WERI-Rb-1 (cell line): Measurements from ENCODE around the gene IL36A.

Experiments
- DNase-seq: peaks from one replicate; pipeline ENCODE4 v3.0.0-alpha.2; 2020
- H3K27ac ChIP-seq: fragments of 250-450 bp; sonication (Bioruptor Pico); 2 replicates; pipeline ENCODE4 v1.5.1; 2020; ENCODE audit warnings: mild to moderate bottlenecking, moderate library complexity
- H3K27me3 ChIP-seq: fragments of 250-450 bp; sonication (Bioruptor Pico); 2 replicates; pipeline ENCODE4 v1.5.1; 2021; ENCODE audit warnings: mild to moderate bottlenecking, low read depth, moderate library complexity; ENCODE audit not compliant: insufficient read depth, severe bottlenecking
- H3K36me3 ChIP-seq: fragments of 250-450 bp; sonication (Bioruptor Pico); 2 replicates; pipeline ENCODE4 v1.5.1; 2020; ENCODE audit warnings: mild to moderate bottlenecking, moderate library complexity
- H3K4me3 ChIP-seq: 2 replicates; pipeline ENCODE4 v1.5.1; 2011; ENCODE audit warnings: low read depth, mild to moderate bottlenecking, control low read depth, low read length
- H3K9me3 ChIP-seq: fragments of 250-450 bp; sonication (Bioruptor Pico); 2 replicates; pipeline ENCODE4 v1.5.1; 2021; ENCODE audit warnings: mild to moderate bottlenecking, moderate library complexity; ENCODE audit not compliant: severe bottlenecking
- CTCF ChIP-seq: IDR thresholded peaks from 2 replicates; pipeline ENCODE4 v1.5.1; 2011; ENCODE audit warnings: low read depth, mild to moderate bottlenecking, control low read depth, inconsistent platforms, low read length

The IL36A gene

GRCh38 chr2:112979731-112980130, 25.5 kb upstream of the IL36A start:
- H3K36me3 ChIP-seq = no peaks in the 10 kb centered on the region
- H3K4me3 ChIP-seq = no peak overlapping the region
- no peak for TF ChIP-seq CTCF
- H3K9me3 ChIP-seq = peaks cover 6% of the 10 kb centered on the region
- H3K27me3 ChIP-seq = no peaks in the 10 kb centered on the region
- H3K27ac ChIP-seq = no peak overlapping the region
- DNase-seq = no peak

DNA sequence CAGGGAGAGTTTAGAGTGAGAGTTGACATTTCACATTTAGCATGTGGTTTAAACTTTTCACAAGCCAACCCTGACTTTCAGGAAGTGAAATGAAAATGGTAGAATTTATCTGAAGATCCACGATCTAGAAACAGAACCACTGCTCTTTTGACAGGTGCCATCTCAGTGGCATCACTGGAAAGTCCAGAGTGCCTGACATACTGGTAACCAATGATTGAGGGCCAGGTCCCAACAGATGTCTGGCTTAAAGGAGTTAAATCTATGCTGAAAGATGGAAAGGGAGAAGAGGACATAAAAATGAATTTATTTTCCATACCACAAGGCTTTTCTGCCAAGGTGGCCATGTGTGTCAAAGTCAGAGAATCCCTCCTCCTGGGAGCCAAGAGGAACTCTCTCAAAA, 24.7 kb upstream of the IL36A start:
- DNase-seq = no peak
- Histone ChIP-seq H3K36me3 (no peaks in the 10 kb centered on the region), H3K27me3 (no peaks in the 10 kb centered on the region), H3K4me3 (no peak overlapping the region), H3K9me3 (peaks cover 6% of the 10 kb centered on the region), H3K27ac (no peak overlapping the region)
- TF ChIP-seq CTCF = no peak

GRCh38 chr2:112985090-112985489, 20.2 kb upstream of the IL36A start:
- no peak for TF ChIP-seq CTCF
- Histone ChIP-seq H3K27ac (no peak overlapping the region), H3K4me3 (no peak overlapping the region), H3K36me3 (no peaks in the 10 kb centered on the region), H3K27me3 (no peaks in the 10 kb centered on the region), H3K9me3 (peaks cover 8% of the 10 kb centered on the region)
- no peak for DNase-seq

DNA sequence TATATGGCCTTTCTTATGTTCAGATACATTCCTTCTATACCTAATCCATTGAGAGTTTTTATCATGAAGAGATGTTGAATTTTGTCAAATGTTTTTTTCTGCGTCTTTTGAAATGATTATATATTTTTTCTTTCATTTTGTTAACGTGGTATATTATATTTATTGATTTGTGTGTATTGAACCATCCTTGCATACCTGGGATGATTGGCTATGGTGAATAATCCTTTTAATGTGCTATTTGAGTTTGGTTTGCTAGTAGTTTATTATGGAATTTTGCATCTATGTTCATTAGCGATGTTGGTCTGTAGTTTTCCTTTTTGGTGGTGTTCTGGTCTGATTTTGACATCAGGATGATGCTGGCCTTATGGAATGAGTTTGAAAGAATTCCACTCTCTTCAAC, 15.6 kb upstream of the IL36A start:
- no peak overlapping the region for H3K27ac ChIP-seq
- H3K4me3 ChIP-seq = no peak overlapping the region
- no peak for TF ChIP-seq CTCF
- peaks cover 8% of the 10 kb centered on the region for H3K9me3 ChIP-seq
- no peaks in the 10 kb centered on the region for H3K27me3 ChIP-seq
- no peak for DNase-seq
- H3K36me3 ChIP-seq = no peaks in the 10 kb centered on the region

DNA sequence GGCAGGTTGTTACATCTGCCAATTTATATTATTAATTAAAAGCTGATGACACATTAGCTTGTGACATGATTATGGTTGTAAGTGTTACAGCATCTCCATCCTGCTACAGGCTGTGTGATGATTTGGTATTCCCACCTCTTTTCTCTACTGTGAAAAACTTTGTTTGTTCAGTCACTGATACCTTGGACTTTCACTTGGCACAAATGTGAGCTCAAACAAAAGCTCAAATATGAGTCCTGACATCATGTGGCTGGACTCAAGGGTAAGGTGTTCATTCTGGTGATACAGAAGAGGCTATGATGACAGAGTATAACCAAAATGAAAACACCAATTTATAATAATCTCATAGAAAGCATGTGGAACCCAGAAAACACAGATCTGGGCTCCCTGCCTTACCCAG, 11.4 kb upstream of the IL36A start:
- TF ChIP-seq CTCF = no peak
- H3K27me3 ChIP-seq = no peaks in the 10 kb centered on the region
- H3K36me3 ChIP-seq = no peaks in the 10 kb centered on the region
- peaks cover 8% of the 10 kb centered on the region for H3K9me3 ChIP-seq
- no peak for DNase-seq
- no peak overlapping the region for H3K27ac ChIP-seq
- H3K4me3 ChIP-seq = no peak overlapping the region

DNA sequence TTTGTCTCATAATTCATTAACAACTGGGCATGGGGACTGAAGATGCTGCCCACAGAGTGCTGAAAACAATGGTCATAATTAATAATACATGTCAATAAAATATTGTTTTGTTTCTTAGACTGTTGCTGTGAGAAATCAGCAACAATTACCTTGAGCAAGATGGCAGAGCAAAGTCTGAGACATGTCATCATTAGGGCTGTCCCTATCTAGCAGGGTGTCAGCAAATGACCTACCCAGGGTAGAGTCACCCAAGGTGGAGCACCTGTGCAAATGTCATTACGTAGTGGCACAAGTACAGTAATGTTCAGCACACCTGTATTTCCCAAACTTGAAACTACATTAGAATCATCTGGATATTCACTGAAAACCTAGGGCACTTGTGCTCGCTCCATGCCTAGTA, 10.6 kb upstream of the IL36A start:
- no peak for TF ChIP-seq CTCF
- H3K9me3 ChIP-seq = peaks cover 2% of the 10 kb centered on the region
- no peak for DNase-seq
- H3K4me3 ChIP-seq = no peak overlapping the region
- no peaks in the 10 kb centered on the region for H3K27me3 ChIP-seq
- H3K27ac ChIP-seq = no peak overlapping the region
- H3K36me3 ChIP-seq = no peaks in the 10 kb centered on the region
